Upper lobe of left lung (tissue), 6 donors: ENCODE measurements around the gene HNRNPLL. TPM values are rescaled to one million over a fixed set of nuclear protein-coding genes. Genes with fewer than 3 reads are reported as not detected.
A peak's percentile ranks its signal among the peaks of the same experiment; 100 is the strongest.

ENCODE experiments used
- ATAC-seq, 2 donors: fragments of 200-7000 bp; cut with Tn5 transposase; one replicate each; pipeline ENCODE4 v1.9.1; 2022; ENCODE audit warnings: mild to moderate bottlenecking in 2 of 2, moderate library complexity in 2 of 2; ENCODE audit not compliant: low FRiP score in 2 of 2
- DNase-seq, 2 donors: peaks; one replicate each; pipeline ENCODE4 v3.0.0-alpha.2; 2019 to 2020
- H3K27ac ChIP-seq, 4 donors: fragments of 200-600 bp; sonication (generic); one replicate each; pipeline ENCODE4 v1.5.1; 2016 to 2019
- H3K27me3 ChIP-seq, 4 donors: fragments of 200-600 bp; sonication (generic); one replicate each; pipeline ENCODE4 v1.5.1; 2017 to 2019
- H3K36me3 ChIP-seq, 4 donors: fragments of 200-600 bp; sonication (generic); one replicate each; pipeline ENCODE4 v1.5.1; 2016 to 2019
- H3K4me1 ChIP-seq, 4 donors: fragments of 200-600 bp; sonication (generic); one replicate each; pipeline ENCODE4 v1.5.1; 2018 to 2019
- H3K4me3 ChIP-seq, 4 donors: fragments of 200-600 bp; sonication (generic); one replicate each; pipeline ENCODE4 v1.5.1; 2017 to 2019; ENCODE audit warnings: mild to moderate bottlenecking in 2 of 4, moderate library complexity in 1 of 4
- H3K9me3 ChIP-seq, 4 donors: fragments of 200-600 bp; sonication (generic); one replicate each; pipeline ENCODE4 v1.5.1; 2018 to 2019
- EP300 ChIP-seq, 4 donors: sonication (generic); formaldehyde crosslinking; IDR thresholded peaks; one replicate each; pipeline ENCODE4 v1.5.1; 2017; ENCODE audit warnings: antibody characterized with exemption in 4 of 4, control low read depth in 2 of 4
- POLR2A ChIP-seq, 4 donors: fragments of 450-650 bp; IDR thresholded peaks; one replicate each; pipeline ENCODE4 v1.5.1; 2016 to 2017; ENCODE audit warnings: antibody characterized with exemption in 4 of 4, mild to moderate bottlenecking in 2 of 4
- POLR2AphosphoS5 ChIP-seq, 2 donors: sonication (generic); formaldehyde crosslinking; IDR thresholded peaks; one replicate each; pipeline ENCODE4 v1.5.1; 2017; ENCODE audit warnings: antibody characterized with exemption in 2 of 2
- WGBS, 2 donors: methylation state at CpG; one replicate each; pipeline ENCODE4 v1.1.5; 2017 to 2018; 5-methylcytosine and 5-hydroxymethylcytosine counted together
- total RNA-seq, 6 donors: library from RNA; depleted of rRNA in 4 of 6; stranded (reverse); fragments of >200 nt in 4 of 6; gene quantifications; one replicate each; pipeline versions ENCODE4 v1.1.0 to v1.2.1, GENCODE V29; 2016 to 2021
- TF ChIP-seq, protein P1 (sequence below), 6 experiments: fragments of 450-650 bp in 4 of 6; fragments of 200-600 bp in 2 of 6; sonication (generic) in 2 of 6; IDR thresholded peaks; one replicate each; pipeline ENCODE4 v1.5.1; 2016 to 2019; ENCODE audit warnings: antibody characterized with exemption in 6 of 6
- donor health status: DM: no; HTN: no; CAD: no; lungs with moderate emphysema.
- donor health status: DM: no; HTN: yes; CAD: no; lungs with severe emphysema.

The HNRNPLL gene
- total RNA-seq, 6 donors from 2014 or later: 41.0 to 71.3 (median 46.2) TPM

DNA sequence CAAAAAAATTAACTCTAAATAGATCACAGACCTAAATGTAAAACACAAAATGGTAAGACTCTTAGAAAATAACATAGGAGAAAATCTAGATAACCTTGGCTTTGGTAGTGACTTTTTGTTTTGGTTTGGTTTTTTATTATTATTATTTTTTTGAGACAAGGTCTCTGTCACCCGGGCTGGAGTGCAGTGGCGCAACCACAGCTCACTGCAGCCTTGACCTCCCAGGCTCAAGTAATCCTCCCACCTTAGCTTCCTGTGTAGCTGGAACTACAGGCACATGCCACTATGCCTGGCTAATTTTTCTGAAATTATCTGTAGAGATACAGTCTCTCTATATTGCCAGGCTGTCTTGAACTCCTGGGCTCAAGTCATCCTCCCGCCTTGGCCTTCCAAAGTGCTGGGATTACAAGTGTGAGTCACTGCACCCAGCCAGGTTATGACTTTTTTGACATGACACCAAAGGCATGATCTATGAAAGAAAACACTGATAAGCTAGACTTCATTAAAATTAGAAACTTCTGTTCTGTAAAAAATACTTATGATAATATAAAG, 88.0 kb downstream of the HNRNPLL start:
- H3K9me3 ChIP-seq: no peaks in the 10 kb centered on the region

DNA sequence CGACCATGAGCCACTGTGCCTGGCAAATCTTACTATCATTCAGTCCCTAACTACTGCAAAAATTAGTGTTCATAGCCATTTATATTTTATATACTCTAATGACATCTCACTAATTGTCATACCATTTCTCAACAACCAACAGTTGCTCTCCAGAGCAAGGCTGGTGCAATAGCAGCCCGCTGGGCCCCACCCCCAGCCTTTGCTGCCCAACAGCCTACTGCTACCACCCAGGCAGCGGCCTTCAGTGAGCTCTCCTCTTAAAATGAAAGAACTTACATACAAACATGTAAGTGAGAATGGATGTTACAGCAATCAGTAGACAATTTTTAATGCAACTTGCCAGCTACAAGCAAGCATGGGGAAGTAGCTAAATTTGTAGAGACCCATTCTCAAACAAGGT, 90.5 kb downstream of the HNRNPLL start:
- WGBS, 2 donors: 77 to 94% methylated on average over 3 of the region's 3 CpGs
- Histone ChIP-seq H3K9me3 (no peaks in the 10 kb centered on the region), H3K36me3 (no peaks in the 10 kb centered on the region), H3K4me3 (no peak overlapping the region), H3K27me3 (no peaks in the 10 kb centered on the region), H3K4me1 (peaks cover 3 to 17% (median 8%) of the 10 kb centered on the region in 4 donors), H3K27ac (no peak overlapping the region)
- no peak for DNase-seq
- TF ChIP-seq EP300 (IDR thresholded peaks at IDR 0.05) (no peak), POLR2AphosphoS5 (IDR thresholded peaks at IDR 0.05) (no peak), POLR2A (IDR thresholded peaks at IDR 0.05) (no peak)
- TF ChIP-seq, protein P1, sequence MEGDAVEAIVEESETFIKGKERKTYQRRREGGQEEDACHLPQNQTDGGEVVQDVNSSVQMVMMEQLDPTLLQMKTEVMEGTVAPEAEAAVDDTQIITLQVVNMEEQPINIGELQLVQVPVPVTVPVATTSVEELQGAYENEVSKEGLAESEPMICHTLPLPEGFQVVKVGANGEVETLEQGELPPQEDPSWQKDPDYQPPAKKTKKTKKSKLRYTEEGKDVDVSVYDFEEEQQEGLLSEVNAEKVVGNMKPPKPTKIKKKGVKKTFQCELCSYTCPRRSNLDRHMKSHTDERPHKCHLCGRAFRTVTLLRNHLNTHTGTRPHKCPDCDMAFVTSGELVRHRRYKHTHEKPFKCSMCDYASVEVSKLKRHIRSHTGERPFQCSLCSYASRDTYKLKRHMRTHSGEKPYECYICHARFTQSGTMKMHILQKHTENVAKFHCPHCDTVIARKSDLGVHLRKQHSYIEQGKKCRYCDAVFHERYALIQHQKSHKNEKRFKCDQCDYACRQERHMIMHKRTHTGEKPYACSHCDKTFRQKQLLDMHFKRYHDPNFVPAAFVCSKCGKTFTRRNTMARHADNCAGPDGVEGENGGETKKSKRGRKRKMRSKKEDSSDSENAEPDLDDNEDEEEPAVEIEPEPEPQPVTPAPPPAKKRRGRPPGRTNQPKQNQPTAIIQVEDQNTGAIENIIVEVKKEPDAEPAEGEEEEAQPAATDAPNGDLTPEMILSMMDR (IDR thresholded peaks at IDR 0.05): no peak
- ATAC-seq: no peak

More for the DNA sequence above, 88.0 kb downstream of the HNRNPLL start:
- TF ChIP-seq, protein P1 (IDR thresholded peaks at IDR 0.05): no peak
- TF ChIP-seq EP300 (IDR thresholded peaks at IDR 0.05): no peak
- TF ChIP-seq POLR2A (IDR thresholded peaks at IDR 0.05): no peak
- no peak for TF ChIP-seq POLR2AphosphoS5 (IDR thresholded peaks at IDR 0.05)
- Histone ChIP-seq H3K4me1 (no peaks in the 10 kb centered on the region), H3K4me3 (peak overlapping the region in 1 of 4 donors; percentile 23), H3K27me3 (no peaks in the 10 kb centered on the region), H3K36me3 (no peaks in the 10 kb centered on the region), H3K27ac (no peak overlapping the region)
- WGBS, 2 donors: 79 to 81% methylated on average over 3 of the region's 3 CpGs
- DNase-seq (no peak), ATAC-seq (peak in 1 of 2 donors; percentile 42)

Other genes with a start within 250 kb of the HNRNPLL start
- gene ATL2, start 225.7 kb downstream of the HNRNPLL start, total RNA-seq: 100 to 1,000 TPM in 1 of 6 donors, 10 to 100 TPM in 5; 43.9 to 150 (median 68.1) TPM
- gene GALM, start 63.2 kb upstream of the HNRNPLL start, total RNA-seq: 10 to 100 TPM; 13.4 to 33.1 (median 26.3) TPM
- 100 to 1,000 TPM in 4 of 6 donors, 10 to 100 TPM in 2; 44.2 to 260 (median 121) TPM for gene SRSF7, start 148.4 kb upstream of the HNRNPLL start, total RNA-seq
- 10 to 100 TPM in 1 of 6 donors, 1 to 10 TPM in 5; 3.1 to 10.3 (median 8.1) TPM for gene GEMIN6, start 175.3 kb upstream of the HNRNPLL start, total RNA-seq